Activated CD4-positive, alpha-beta T cell treated with anti-CD3 and anti-CD28 coated beads for 4 hours (primary cell): Measurements from ENCODE around the gene SLC8A1.

ENCODE experiments used
- DNase-seq, 2 donors: peaks; one replicate each; pipeline ENCODE4 v3.0.0-alpha.2; 2020

The SLC8A1 gene

DNA sequence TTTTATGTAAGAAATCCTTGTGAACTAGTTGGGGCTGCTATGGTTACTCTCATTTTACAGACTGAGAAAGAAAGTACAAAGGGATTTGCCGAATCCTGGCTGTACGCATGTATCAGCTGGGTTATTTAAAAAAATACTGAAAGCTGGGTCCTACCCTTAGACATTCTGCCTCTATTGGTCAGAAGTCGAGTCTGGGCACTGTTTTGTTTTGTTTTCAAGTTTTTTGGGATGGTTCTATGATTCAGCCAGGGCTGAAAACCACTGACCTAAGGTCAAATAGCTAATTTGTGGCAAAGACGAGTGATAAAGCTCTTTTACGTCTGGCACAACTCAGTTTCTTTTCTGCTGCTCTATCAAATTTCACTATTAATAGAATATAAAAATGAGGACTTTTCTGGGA lies 5.9 kb upstream of the SLC8A1 start:
- no peak for DNase-seq

DNA sequence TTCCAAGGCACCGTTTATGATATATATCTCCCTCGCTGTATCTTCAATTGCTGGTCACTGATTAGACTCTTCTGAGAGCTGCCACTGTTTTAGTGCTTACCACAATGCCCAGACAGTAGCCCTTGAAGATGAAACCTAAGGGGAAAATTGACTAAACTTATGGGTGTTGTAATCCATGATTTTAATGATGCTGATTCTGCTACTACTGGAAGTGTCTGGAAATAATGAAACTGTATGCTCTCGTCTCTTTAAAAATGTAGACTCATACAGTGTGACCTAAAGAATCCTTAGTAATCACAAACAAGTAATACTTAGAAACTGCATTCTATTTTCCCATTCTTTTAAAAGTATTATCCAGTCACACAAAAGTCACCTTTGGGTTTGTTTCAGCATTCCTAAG lies 5.5 kb upstream of the SLC8A1 start:
- DNase-seq = no peak

DNA sequence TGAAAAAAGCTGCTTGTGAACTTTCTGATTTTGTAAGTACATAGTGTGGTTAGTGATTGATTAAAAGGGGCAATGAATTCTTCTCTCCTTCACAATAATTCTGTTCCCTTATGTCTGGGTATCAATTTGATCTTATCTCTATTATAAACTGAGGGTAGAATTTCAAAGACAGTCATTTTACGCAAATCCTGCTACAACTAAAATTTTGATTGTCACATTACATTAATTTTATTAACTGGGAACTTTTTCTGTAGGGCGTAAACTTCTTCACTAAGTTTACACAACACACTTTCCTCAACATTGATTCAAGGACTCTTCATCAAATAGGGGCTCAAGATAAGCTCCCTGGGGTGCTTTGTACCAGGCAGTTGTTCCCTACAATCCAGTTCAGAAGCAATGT lies 5.0 kb upstream of the SLC8A1 start:
- DNase-seq = no peak

DNA sequence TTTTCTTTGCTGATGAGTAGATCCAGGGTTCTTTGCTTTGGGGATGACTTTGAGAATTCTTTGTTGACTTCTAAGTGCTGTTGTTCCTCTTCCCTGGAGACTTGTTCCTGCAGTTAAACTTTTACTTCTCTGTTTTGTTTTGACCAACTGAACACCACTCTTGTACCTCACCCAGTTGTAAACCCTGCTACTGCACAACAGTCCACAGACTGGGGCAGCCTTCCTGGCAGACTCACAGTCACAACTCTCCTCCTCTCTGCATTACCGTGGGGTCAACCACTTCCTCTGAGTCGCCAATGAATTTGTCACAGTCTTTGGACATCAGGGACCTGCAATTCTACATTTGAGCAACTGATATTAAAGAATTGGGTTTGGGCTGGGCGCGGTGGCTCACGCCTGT lies 3.8 kb upstream of the SLC8A1 start:
- DNase-seq = no peak

DNA sequence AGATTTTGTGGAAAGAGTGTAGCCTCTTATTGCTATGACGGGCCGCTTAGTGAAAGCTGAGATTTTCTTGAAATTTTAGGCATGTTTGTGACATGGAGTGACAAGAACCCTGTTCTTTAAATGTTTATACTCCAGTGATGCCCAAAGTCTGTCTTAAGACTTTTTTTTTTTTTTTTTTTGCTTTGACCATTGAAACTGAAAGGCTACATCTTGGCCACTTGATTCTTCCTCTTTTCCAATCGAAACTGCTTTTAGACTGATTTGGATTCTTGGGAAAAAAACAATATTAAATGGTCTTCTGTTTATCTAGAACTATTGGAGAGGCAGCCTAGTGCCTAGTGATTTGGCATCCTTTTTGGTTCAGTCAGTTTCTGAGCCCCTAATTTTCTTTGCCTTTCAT lies 2.4 kb upstream of the SLC8A1 start:
- DNase-seq = no peak

DNA sequence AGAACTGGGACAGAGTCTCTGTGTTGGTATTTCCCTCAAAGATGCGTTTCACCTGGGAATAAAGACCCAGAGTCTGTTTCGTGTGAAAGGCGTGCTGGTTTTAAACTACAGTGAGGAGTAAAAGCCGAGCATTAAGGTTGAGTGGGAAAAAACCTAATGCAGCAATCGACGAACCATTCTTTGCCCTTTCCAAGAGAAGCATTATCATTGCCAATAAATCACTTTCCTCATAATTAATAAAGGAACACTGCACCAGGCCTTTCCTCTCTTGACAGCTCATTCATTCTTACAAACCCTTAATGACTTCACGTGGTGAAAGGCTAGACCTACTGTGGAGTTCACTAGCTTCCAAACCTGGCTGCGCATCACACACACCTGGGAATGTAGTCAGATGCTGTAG lies 896 bp upstream of the SLC8A1 start:
- DNase-seq = no peak

DNA sequence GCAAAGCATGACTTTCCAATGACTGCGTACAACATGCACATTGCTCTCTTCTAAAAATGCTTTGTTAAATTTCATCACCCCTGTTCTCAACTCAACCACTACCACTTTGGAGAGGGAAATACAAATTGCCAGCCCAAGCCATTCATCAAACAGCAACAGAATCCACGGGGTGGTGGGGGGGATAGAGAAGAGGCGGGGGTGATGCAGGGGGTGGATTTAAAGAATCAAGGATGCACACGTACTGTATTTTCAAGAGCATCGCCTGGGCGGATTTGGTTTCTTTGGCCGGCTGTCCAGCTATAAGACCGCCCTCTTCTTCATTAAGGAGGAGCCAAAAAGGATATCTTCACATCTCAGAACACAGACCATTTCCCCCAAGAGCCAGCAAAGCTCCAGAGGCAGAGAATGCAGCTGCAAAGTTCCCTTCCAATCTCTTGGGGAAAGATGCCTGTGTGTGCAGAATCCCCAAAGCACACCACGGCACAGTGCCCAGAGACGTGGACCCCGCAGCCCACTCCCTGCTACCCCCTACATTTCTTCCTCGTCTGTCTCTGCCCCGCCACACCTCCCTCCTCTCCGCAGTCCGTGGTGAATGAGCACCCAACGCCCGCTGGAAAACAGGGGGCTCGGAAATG lies 977 bp downstream of the SLC8A1 start:
- no peak for DNase-seq

DNA sequence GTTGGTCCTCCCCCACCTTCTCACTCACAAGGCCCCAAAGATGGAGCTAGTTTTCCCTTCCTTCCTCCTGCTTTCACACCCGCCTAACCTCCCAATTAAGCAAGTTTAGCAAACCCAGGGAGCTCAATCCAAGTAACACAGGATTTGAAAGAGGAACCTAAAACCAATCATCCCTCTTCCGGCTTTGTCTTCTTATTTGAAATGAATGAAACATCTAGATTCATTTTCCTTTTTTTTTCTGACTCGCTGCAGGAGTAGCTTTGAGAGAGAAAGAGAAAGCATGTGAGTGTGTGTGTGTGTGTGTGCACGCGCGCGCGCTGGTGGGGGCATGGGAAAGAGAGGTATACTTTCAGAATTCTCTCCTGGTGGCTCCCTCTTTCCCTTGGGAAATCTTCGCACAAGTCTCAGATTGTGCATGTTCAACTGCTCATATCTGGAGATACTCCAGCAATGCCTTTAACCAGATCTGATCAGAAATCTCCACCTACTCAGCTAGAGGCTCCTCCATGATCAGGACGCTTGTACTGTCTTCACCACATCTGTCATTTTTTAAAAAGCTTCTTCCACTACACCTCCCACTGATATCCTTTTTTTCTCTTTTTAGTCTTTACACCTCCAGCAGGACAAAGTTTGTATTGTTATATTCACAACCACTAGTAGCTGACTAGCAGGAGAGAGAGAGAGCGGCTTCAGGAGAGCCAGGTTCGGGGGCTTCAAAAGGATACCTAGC lies 1.7 kb downstream of the SLC8A1 start:
- DNase-seq = no peak

DNA sequence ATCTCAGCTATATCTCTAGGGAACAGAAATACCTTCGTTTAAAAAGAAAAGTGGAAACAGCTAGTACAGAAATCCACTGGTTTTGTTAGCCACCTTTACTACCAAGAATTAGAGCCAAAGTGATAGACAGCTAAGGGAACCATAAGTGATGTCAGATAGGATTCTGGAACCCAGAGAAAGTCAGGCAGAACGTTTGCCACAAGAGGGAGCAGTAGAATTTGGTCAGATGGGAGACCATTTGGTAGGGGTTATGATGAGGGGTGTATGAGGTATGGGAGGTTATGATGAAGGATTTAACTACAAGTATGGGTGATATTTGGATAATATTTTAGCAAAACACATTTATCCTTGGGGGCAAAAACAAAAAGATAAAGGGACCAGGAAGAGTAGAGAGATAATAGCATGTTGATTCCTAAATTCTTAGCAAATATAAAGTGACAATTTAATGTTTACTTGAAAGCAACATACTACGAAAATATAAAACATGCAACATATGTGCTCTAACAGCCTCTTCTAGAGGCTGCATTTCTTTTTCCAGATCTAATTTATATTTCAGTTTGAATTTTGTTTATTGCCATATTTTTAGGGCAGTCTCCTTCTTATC lies 3.3 kb downstream of the SLC8A1 start:
- DNase-seq = no peak

DNA sequence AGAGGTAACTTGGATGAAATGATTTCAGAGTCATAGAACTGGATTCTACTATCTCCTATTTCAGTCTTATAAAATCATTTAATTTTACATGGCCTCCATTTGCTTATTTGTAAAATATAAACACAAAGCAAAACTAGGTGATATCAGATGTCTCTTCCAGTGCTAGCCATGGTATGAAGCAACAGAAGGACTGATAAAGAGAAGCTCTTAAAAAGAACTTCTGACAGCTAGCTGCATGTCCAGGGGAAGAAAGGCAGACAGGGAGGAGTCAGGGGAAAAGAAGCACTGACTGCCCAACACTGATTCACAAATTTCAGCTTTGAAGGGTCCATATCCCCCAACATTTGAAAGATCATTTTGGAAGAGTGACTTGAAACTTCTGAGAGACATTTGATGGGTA lies 6.4 kb downstream of the SLC8A1 start:
- DNase-seq = no peak

DNA sequence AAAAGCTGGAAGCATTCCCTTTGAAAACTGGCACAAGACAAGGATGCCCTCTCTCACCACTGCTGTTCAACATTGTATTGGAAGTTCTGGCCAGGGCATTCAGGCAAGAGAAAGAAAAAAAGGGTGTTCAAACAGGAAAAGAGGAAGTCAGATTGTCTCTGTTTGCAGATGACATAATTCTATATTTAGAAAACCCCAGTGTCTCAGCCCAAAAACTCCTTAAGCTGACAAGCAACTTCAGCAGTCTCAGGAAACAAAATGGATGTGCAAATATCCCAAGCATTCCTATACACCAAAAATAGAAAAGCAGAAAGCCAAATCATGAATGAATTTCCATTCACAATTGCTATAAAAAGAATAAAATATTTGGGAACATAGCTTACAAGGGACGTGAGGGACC lies 11.1 kb downstream of the SLC8A1 start:
- no peak for DNase-seq

DNA sequence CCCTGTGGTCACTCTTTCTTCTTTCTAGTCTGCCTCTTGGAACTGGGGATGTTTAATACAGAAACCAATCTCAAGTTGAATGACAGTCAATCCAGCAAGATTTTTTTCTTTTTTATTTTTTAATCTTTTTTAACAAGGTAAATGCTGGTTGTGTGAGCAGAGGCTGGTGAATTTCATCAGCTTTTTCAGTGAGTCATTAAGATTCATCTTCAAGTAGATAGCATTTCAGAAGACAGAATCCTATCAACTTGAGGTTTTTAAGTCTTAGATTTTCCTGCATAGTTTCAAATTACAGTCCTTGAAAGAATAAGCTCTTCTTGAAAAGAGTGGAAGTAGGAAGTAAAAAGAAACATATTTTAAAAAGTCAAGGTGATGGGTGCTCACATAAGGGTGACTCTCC lies 12.4 kb downstream of the SLC8A1 start:
- no peak for DNase-seq

DNA sequence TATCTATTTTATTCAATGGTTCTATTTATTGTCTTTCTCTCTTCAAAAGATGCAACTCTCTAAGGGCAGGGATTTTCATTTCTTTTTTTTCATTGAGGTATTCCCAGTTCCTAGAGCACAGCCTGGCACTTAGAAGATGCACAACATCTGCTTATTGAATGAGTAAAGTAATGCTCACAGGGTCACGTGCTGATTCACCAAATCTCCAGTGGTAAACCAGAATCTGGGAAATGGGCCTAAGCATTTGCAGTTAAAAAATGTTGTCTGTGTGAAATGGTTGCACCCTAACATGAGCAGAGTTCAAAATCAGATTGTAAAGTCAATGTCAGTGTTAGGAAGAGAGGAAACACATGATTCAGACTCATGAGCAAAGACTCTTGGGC lies 15.8 kb downstream of the SLC8A1 start:
- DNase-seq = no peak

DNA sequence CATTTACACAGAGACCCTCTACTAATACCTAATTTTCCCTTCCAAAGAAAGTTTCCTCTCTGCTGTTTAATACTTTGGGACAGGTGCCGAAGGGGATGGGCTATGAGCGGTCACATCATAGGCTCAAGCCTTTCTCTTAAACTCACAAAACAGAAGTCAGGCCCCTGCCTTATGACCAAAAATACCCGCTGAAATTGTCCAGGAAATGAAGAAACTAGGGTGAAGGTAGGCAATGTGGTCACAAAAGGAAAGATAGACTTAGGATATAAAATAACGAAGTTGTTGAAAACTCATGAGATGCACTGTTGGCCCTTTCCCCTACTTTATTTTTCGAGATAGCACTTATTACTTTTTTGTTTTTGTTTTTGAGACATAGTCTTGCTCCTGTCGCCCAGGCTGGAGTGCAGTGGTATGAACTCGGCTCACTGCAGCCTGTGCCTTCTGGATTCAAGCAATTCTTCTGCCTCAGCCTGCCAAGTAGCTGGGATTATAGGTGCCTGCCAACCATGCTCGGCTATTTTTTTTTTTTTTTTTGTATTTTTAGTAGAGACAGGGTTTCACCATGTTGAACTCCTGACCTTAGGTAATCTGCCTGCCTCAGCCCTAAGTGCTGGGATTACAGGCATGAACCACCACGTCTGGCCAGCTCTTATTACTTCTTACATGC lies 16.3 kb downstream of the SLC8A1 start:
- no peak for DNase-seq

DNA sequence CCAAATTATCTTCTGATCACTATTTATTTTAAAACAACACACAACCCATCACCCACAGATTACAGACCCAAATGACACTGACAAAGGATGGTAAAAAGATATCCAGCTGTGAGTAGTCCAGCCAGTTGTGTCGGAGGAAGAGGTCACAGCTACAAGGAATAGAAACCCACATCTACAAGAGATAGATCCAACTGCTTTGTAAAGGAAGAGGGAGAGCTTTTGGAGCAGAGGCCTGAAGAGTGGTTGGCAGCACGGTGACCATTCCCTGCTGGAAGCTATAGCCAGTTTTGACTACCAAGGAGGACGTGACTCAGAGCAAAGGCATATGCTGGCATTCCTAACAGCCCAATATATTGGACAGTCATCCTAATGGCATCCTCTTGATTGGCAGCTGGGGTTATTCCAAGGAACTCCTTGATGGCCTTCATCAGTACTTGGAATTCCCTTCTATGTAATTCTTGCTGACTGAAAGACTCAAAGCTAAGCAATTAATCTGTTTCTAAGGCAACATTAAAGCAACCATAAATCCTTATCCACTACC lies 17.1 kb downstream of the SLC8A1 start:
- no peak for DNase-seq

DNA sequence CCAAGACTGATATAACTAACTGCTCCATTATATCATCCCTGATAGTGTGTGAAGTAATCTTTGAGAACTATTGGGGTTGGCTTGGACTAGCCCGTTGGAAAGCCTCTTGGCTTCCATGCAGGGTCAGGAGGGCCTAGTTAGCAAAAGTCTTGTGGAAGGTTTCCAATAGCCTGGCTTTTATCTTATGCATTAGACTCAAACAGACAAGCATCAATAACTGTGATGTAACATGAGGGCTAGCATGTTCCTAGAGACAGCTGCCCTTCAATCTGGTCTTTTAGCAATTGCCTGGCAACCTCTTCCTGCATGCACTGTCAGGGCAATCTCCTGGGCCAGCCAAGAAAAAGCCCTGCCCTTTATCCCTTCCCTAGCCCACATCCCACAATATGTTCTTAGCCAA lies 18.2 kb downstream of the SLC8A1 start:
- no peak for DNase-seq

DNA sequence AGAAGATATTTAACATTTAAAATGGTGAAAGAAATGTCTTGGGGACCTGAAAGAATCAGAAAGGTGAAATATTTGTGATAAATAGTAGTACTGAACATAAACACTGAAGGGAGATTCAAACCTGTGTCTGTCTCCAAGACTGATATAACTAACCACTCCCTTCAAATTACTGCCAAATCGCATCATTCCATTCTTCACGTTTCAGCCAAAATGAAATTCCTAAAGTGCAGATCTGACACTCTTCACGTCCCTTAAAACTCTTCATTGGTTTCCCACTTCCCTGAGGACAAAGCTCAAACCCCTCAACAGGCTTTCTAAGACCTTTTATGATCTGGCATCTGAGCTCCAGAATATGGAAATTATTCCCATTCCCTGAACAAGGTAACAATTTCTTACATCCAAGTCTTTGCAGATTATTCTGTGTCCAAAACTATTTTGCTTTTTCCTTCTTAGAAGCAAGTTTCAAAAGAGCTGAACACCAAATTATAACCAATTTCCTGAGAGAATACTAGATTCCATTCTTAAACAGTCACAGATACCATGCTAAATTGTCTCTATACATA lies 18.9 kb downstream of the SLC8A1 start:
- DNase-seq = no peak

DNA sequence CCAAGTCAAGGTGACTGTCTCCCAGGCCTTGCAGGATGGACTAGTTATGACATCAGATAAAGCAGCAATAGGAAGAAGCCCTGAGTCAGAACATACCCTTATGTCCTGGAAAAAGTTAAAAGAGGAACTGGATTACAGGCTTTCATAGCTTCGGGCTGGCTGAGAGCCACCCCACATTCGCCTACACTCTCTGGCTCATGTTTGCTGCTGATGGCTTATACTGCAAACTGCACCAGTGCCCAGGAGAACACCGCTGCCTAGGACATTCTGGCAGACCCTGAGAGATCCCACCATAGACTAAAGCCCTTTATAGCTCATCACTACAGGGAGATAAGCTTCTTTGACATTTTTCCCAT lies 20.3 kb downstream of the SLC8A1 start:
- no peak for DNase-seq

DNA sequence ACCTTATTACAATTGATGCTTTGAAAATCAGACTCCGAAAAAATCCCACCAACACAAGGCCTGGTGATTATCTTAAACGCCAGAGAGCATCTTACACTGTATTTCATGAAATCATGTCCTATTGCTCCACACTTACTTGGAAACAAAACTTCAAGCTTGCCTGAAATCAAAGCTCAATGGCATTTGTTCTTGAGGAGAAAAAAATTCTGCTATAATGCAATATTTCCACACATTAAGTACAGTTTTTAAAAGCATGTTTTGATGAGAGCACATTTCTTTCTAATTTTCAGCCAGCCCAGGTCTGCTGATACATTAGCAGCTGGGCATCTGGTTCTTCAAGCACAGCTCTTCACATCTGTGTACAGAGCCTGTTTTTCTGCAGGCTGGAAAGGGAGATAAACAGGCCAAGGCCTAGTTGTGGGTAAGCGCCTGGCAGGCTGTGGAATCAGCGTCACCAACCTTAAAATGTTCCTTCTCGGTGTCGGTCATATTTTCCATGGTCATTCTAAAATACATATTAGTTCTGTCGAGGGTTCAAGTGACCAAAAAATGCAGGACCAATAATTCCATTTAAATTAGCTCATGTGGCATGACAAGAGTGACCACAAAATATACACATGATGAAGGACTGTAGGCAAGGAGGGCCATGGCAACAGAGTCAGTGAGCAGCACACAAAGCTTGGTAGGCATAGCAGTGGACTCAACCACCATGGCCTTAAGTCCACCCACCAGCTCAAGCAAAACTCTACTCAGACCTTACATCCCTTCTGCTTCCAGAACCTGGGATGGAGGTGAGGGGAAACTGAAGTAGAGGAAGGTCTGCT lies 20.9 kb downstream of the SLC8A1 start:
- no peak for DNase-seq

DNA sequence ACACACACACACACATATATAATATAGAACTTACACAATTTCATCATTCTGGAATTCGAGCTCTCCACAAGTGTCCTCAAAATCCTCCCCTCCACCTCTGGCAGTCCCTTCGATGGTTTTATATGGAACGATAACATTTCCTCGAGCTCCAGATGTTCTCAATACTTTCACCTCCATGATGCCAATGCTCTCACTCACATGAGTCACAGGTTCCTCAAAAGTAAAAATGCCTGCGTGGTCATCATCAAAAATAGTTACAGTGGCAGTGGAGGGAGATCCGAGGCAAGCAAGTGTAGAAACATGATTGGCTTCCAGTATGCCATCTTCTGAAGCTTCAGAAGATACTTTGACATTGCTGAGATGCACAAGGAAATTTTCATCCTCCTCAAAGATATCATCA lies 23.5 kb downstream of the SLC8A1 start:
- DNase-seq = no peak

DNA sequence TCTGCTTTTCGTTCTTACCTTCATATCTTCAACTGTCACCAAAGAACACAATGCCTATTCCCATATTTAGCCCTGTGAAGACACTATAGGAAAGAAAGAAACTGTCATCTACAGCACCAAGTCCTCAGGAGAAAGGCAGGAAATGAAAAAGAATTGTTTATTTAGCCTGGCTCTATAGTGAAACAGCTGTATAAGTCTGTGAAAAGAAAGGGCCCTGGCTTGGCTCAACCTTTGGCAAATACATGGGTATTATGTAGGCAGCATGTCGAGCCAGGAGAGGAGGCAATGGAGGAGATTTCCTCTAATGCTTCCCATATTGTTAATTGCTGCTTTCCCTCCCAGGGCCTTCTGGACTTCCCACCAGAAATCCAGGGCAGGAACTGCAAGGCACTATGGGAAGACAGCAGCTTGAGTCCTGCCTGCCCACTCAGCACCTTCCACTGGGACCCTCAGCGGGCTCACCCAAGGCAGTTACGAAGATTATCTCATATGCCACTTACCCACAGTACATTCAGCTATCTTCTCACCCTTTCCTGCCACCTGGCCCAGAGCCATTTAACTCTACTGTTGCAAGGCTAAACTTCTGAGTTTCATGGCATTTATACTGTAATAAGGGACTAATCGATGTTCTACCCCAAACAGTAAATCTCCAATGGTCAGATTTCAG lies 30.1 kb downstream of the SLC8A1 start:
- no peak for DNase-seq

DNA sequence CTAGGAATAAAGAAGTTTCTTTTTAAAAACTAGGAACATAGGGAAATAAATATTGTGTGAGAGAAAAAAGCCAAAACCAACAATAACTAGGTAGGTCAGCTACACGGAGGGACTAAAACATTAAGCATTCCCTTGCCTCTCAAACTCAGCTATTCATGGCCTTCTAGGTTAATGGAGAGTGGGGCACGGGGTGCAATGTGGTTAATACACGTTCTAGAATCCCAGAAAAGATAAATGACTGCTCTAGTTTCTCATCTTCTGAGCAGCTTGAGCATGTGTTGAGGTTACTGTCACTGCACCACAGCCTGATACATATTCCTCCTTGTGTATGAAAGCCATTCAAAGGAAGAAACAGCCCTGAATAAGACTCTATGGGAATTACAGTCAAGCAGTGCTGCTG lies 31.4 kb downstream of the SLC8A1 start:
- no peak for DNase-seq
